Measurements from ENCODE around the gene NME3.

The NME3 gene

GRCh38 chr16:1785846-1786170 is 14.5 kb upstream of the NME3 start:
- no peak for TF ChIP-seq CTCF (IDR thresholded peaks at IDR 0.05; ENCODE audit: borderline replicate concordance, insufficient read depth, low read depth, low read length)
- no peak overlapping the region for H3K4me3 ChIP-seq (ENCODE audit: low read depth, low read length)

GRCh38 chr16:1784977-1785845 is 13.9 kb upstream of the NME3 start:
- no peak overlapping the region for H3K4me3 ChIP-seq (ENCODE audit: low read depth, low read length)
- no peak for TF ChIP-seq CTCF (IDR thresholded peaks at IDR 0.05; ENCODE audit: borderline replicate concordance, insufficient read depth, low read depth, low read length)

- H3K4me3 ChIP-seq (ENCODE audit: low read depth, low read length) = peak within 1 kb of the TSS; percentile 77
- no peak for TF ChIP-seq CTCF (IDR thresholded peaks at IDR 0.05; ENCODE audit: borderline replicate concordance, insufficient read depth, low read depth, low read length)
Observed at GRCh38 chr16:1782408-1783264, 11.3 kb upstream of the NME3 start, which contains the start of the genes NUBP2 and SPSB3. Gene NUBP2, plus strand, starts transcription at chr16:1782960. Its CDS starts 61 bp downstream, at chr16:1783021. Gene SPSB3, minus strand, starts transcription at chr16:1782571. Its CDS starts 1,088 bp downstream, at chr16:1781483.

GRCh38 chr16:1781758-1782407 is 10.5 kb upstream of the NME3 start:
- peak; percentile 15; the same call in 1 of the 2 replicates for TF ChIP-seq CTCF (IDR thresholded peaks at IDR 0.05; ENCODE audit: borderline replicate concordance, insufficient read depth, low read depth, low read length)
- peak overlapping the region; percentile 77 for H3K4me3 ChIP-seq (ENCODE audit: low read depth, low read length)

GRCh38 chr16:1781254-1781653 is 9.9 kb upstream of the NME3 start:
- peak overlapping the region; percentile 77 for H3K4me3 ChIP-seq (ENCODE audit: low read depth, low read length)
- no peak for TF ChIP-seq CTCF (IDR thresholded peaks at IDR 0.05; ENCODE audit: borderline replicate concordance, insufficient read depth, low read depth, low read length)

- no peak for TF ChIP-seq CTCF (IDR thresholded peaks at IDR 0.05; ENCODE audit: borderline replicate concordance, insufficient read depth, low read depth, low read length)
Observed at GRCh38 chr16:1780677-1781072, 9.3 kb upstream of the NME3 start.

More at GRCh38 chr16:1780677-1781072, 9.3 kb upstream of the NME3 start:
- H3K4me3 ChIP-seq (ENCODE audit: low read depth, low read length) = no peak overlapping the region

All from GM12875 (cell line).